ENCODE data around the gene PRMT3.

The PRMT3 gene

GRCh38 chr11:20355221-20356219 is 32.0 kb upstream of the PRMT3 start:
- no peak for DNase-seq (ENCODE audit: extremely low read depth, low read depth)
- peak; percentile 63 for TF ChIP-seq CTCF (IDR thresholded peaks at IDR 0.05; ENCODE audit: low read depth, low read length, missing control alignments)

GRCh38 chr11:20357150-20357549 is 30.4 kb upstream of the PRMT3 start:
- TF ChIP-seq CTCF (IDR thresholded peaks at IDR 0.05; ENCODE audit: low read depth, low read length, missing control alignments): no peak
- DNase-seq (ENCODE audit: extremely low read depth, low read depth): no peak
- no peak overlapping the region for H3K4me3 ChIP-seq (replicated peaks; ENCODE audit: low read depth, low read length)

More at GRCh38 chr11:20355221-20356219, 32.0 kb upstream of the PRMT3 start:
- no peak overlapping the region for H3K4me3 ChIP-seq (replicated peaks; ENCODE audit: low read depth, low read length)

GRCh38 chr11:20360650-20361049 is 26.9 kb upstream of the PRMT3 start:
- DNase-seq (ENCODE audit: extremely low read depth, low read depth): no peak
- no peak for TF ChIP-seq CTCF (IDR thresholded peaks at IDR 0.05; ENCODE audit: low read depth, low read length, missing control alignments)
- no peak overlapping the region for H3K4me3 ChIP-seq (replicated peaks; ENCODE audit: low read depth, low read length)

GRCh38 chr11:20362481-20362880 is 25.0 kb upstream of the PRMT3 start:
- no peak overlapping the region for H3K4me3 ChIP-seq (replicated peaks; ENCODE audit: low read depth, low read length)
- TF ChIP-seq CTCF (IDR thresholded peaks at IDR 0.05; ENCODE audit: low read depth, low read length, missing control alignments): no peak
- no peak for DNase-seq (ENCODE audit: extremely low read depth, low read depth)

- no peak for TF ChIP-seq CTCF (IDR thresholded peaks at IDR 0.05; ENCODE audit: low read depth, low read length, missing control alignments)
- peak overlapping the region; percentile 53 for H3K4me3 ChIP-seq (replicated peaks; ENCODE audit: low read depth, low read length)
- no peak for DNase-seq (ENCODE audit: extremely low read depth, low read depth)
Observed at GRCh38 chr11:20363149-20363499, 24.4 kb upstream of the PRMT3 start.

- H3K4me3 ChIP-seq (replicated peaks; ENCODE audit: low read depth, low read length): peak within 1 kb of the TSS; percentile 53
- TF ChIP-seq CTCF (IDR thresholded peaks at IDR 0.05; ENCODE audit: low read depth, low read length, missing control alignments): no peak
- no peak for DNase-seq (ENCODE audit: extremely low read depth, low read depth)
Observed at GRCh38 chr11:20363500-20364340, 23.8 kb upstream of the PRMT3 start, which contains the start of gene HTATIP2. Gene HTATIP2 (plus strand): TSS chr11:20363714. CDS start chr11:20364238, 524 bp downstream.
